Measurements from ENCODE around the gene TPPP.
"Not testable (repeated sequence)": the region's sequence is repeated elsewhere in the genome, so short reads cannot be mapped to it uniquely, and the experiment has no call there.

TPPP gene

GRCh38 chr5:714215-715118 lies 21.3 kb upstream of the TPPP start:
- not testable (repeated sequence) for DNase-seq (ENCODE audit: low read depth); H3K4me1 ChIP-seq (ENCODE audit: control insufficient read depth, insufficient read depth, low read length); H3K27me3 ChIP-seq (replicated peaks; ENCODE audit: control insufficient read depth, insufficient read depth, low read length); H3K36me3 ChIP-seq (ENCODE audit: control insufficient read depth, insufficient read depth, low read length, severe bottlenecking); H3K9me3 ChIP-seq (ENCODE audit: control insufficient read depth, low read length); H3K4me3 ChIP-seq (ENCODE audit: low read length); H3K9ac ChIP-seq (ENCODE audit: low read length)

- H3K36me3 ChIP-seq (ENCODE audit: control insufficient read depth, insufficient read depth, low read length, severe bottlenecking); H3K4me3 ChIP-seq (ENCODE audit: low read length); H3K9ac ChIP-seq (ENCODE audit: low read length); DNase-seq (ENCODE audit: low read depth); H3K9me3 ChIP-seq (ENCODE audit: control insufficient read depth, low read length); H3K27me3 ChIP-seq (replicated peaks; ENCODE audit: control insufficient read depth, insufficient read depth, low read length); H3K4me1 ChIP-seq (ENCODE audit: control insufficient read depth, insufficient read depth, low read length): not testable (repeated sequence)
Observed at GRCh38 chr5:713686-714085, 20.5 kb upstream of the TPPP start.

GRCh38 chr5:708848-709517 lies 15.8 kb upstream of the TPPP start:
- H3K9ac ChIP-seq (ENCODE audit: low read length); H3K27me3 ChIP-seq (replicated peaks; ENCODE audit: control insufficient read depth, insufficient read depth, low read length); H3K4me3 ChIP-seq (ENCODE audit: low read length); H3K4me1 ChIP-seq (ENCODE audit: control insufficient read depth, insufficient read depth, low read length); DNase-seq (ENCODE audit: low read depth); H3K36me3 ChIP-seq (ENCODE audit: control insufficient read depth, insufficient read depth, low read length, severe bottlenecking); H3K9me3 ChIP-seq (ENCODE audit: control insufficient read depth, low read length): not testable (repeated sequence)

GRCh38 chr5:708374-708773 lies 15.2 kb upstream of the TPPP start:
- H3K9me3 ChIP-seq (ENCODE audit: control insufficient read depth, low read length); H3K4me3 ChIP-seq (ENCODE audit: low read length); H3K27me3 ChIP-seq (replicated peaks; ENCODE audit: control insufficient read depth, insufficient read depth, low read length); DNase-seq (ENCODE audit: low read depth); H3K4me1 ChIP-seq (ENCODE audit: control insufficient read depth, insufficient read depth, low read length); H3K9ac ChIP-seq (ENCODE audit: low read length); H3K36me3 ChIP-seq (ENCODE audit: control insufficient read depth, insufficient read depth, low read length, severe bottlenecking): not testable (repeated sequence)

GRCh38 chr5:706127-706526 lies 13.0 kb upstream of the TPPP start:
- H3K36me3 ChIP-seq (ENCODE audit: control insufficient read depth, insufficient read depth, low read length, severe bottlenecking); H3K4me3 ChIP-seq (ENCODE audit: low read length); H3K9me3 ChIP-seq (ENCODE audit: control insufficient read depth, low read length); H3K4me1 ChIP-seq (ENCODE audit: control insufficient read depth, insufficient read depth, low read length); DNase-seq (ENCODE audit: low read depth); H3K27me3 ChIP-seq (replicated peaks; ENCODE audit: control insufficient read depth, insufficient read depth, low read length); H3K9ac ChIP-seq (ENCODE audit: low read length): not testable (repeated sequence)

GRCh38 chr5:696753-697702 lies 3.9 kb upstream of the TPPP start:
- not testable (repeated sequence) for H3K36me3 ChIP-seq (ENCODE audit: control insufficient read depth, insufficient read depth, low read length, severe bottlenecking); H3K4me1 ChIP-seq (ENCODE audit: control insufficient read depth, insufficient read depth, low read length)

GRCh38 chr5:696191-696590 lies 3.0 kb upstream of the TPPP start:
- not testable (repeated sequence) for H3K4me1 ChIP-seq (ENCODE audit: control insufficient read depth, insufficient read depth, low read length); H3K27me3 ChIP-seq (replicated peaks; ENCODE audit: control insufficient read depth, insufficient read depth, low read length); DNase-seq (ENCODE audit: low read depth)

More at GRCh38 chr5:696753-697702, 3.9 kb upstream of the TPPP start:
- not testable (repeated sequence) for DNase-seq (ENCODE audit: low read depth); H3K4me3 ChIP-seq (ENCODE audit: low read length); H3K9ac ChIP-seq (ENCODE audit: low read length); H3K27me3 ChIP-seq (replicated peaks; ENCODE audit: control insufficient read depth, insufficient read depth, low read length); H3K9me3 ChIP-seq (ENCODE audit: control insufficient read depth, low read length)

GRCh38 chr5:695475-695874 lies 2.3 kb upstream of the TPPP start:
- H3K36me3 ChIP-seq (ENCODE audit: control insufficient read depth, insufficient read depth, low read length, severe bottlenecking); H3K27me3 ChIP-seq (replicated peaks; ENCODE audit: control insufficient read depth, insufficient read depth, low read length); DNase-seq (ENCODE audit: low read depth); H3K9me3 ChIP-seq (ENCODE audit: control insufficient read depth, low read length); H3K9ac ChIP-seq (ENCODE audit: low read length); H3K4me3 ChIP-seq (ENCODE audit: low read length); H3K4me1 ChIP-seq (ENCODE audit: control insufficient read depth, insufficient read depth, low read length): not testable (repeated sequence)

More at GRCh38 chr5:696191-696590, 3.0 kb upstream of the TPPP start:
- not testable (repeated sequence) for H3K9me3 ChIP-seq (ENCODE audit: control insufficient read depth, low read length); H3K36me3 ChIP-seq (ENCODE audit: control insufficient read depth, insufficient read depth, low read length, severe bottlenecking); H3K4me3 ChIP-seq (ENCODE audit: low read length); H3K9ac ChIP-seq (ENCODE audit: low read length)

- not testable (repeated sequence) for H3K4me3 ChIP-seq (ENCODE audit: low read length); DNase-seq (ENCODE audit: low read depth)
Observed at GRCh38 chr5:694042-694431, 885 bp upstream of the TPPP start.

GRCh38 chr5:692529-693041 lies 567 bp downstream of the TPPP start:
- H3K4me3 ChIP-seq (ENCODE audit: low read length); H3K36me3 ChIP-seq (ENCODE audit: control insufficient read depth, insufficient read depth, low read length, severe bottlenecking); H3K9ac ChIP-seq (ENCODE audit: low read length); H3K9me3 ChIP-seq (ENCODE audit: control insufficient read depth, low read length); H3K27me3 ChIP-seq (replicated peaks; ENCODE audit: control insufficient read depth, insufficient read depth, low read length); DNase-seq (ENCODE audit: low read depth); H3K4me1 ChIP-seq (ENCODE audit: control insufficient read depth, insufficient read depth, low read length): not testable (repeated sequence)

More at GRCh38 chr5:694042-694431, 885 bp upstream of the TPPP start:
- H3K36me3 ChIP-seq (ENCODE audit: control insufficient read depth, insufficient read depth, low read length, severe bottlenecking); H3K9me3 ChIP-seq (ENCODE audit: control insufficient read depth, low read length); H3K4me1 ChIP-seq (ENCODE audit: control insufficient read depth, insufficient read depth, low read length); H3K9ac ChIP-seq (ENCODE audit: low read length); H3K27me3 ChIP-seq (replicated peaks; ENCODE audit: control insufficient read depth, insufficient read depth, low read length): not testable (repeated sequence)
